Testis (tissue), 3 donors: ENCODE measurements around the gene CDC14A. TPM values are rescaled to one million over a fixed set of nuclear protein-coding genes. Genes with fewer than 3 reads are reported as not detected.

Source experiments
- DNase-seq: peaks from one replicate; pipeline ENCODE4 v3.0.0-alpha.2; 2019
- H3K27ac ChIP-seq, 2 donors: fragments of 200-600 bp; sonication (generic); one replicate each; pipeline ENCODE4 v1.5.1; 2019
- H3K27me3 ChIP-seq: fragments of 200-600 bp; sonication (generic); one replicate; pipeline ENCODE4 v1.5.1; 2019
- H3K36me3 ChIP-seq: fragments of 200-600 bp; sonication (generic); one replicate; pipeline ENCODE4 v1.5.1; 2017; ENCODE audit warnings: low read depth; ENCODE audit errors: missing control alignments
- H3K4me1 ChIP-seq: fragments of 200-600 bp; sonication (generic); one replicate; pipeline ENCODE4 v1.5.1; 2019
- H3K4me3 ChIP-seq, 2 donors: fragments of 200-600 bp; sonication (generic); one replicate each; pipeline ENCODE4 v1.5.1; 2017 to 2019
- H3K9me3 ChIP-seq: fragments of 200-600 bp; sonication (generic); one replicate; pipeline ENCODE4 v1.5.1; 2017
- CTCF ChIP-seq, 3 experiments: fragments of 450-650 bp in 2 of 3; fragments of 200-600 bp in 1 of 3; sonication (generic) in 1 of 3; IDR thresholded peaks; one replicate each; pipeline ENCODE4 v1.5.1; 2016 to 2019; ENCODE audit warnings: antibody characterized with exemption in 3 of 3, mild to moderate bottlenecking in 2 of 3, moderate library complexity in 1 of 3
- POLR2A ChIP-seq: fragments of 450-650 bp; IDR thresholded peaks from one replicate; pipeline ENCODE4 v1.6.1; 2017; ENCODE audit warnings: antibody characterized with exemption, mild to moderate bottlenecking, moderate library complexity
- WGBS, 2 donors: methylation state at CpG; one replicate each; pipeline ENCODE4 v1.1.5; 2018; 5-methylcytosine and 5-hydroxymethylcytosine counted together
- intact Hi-C: fragments of 100-400 bp; cut with DNase I; formaldehyde crosslinking; loops from one replicate; pipeline ENCODE4 v1.15.1; 2023; ENCODE audit warnings: low total_unique reads
- polyA plus RNA-seq: library from polyadenylated mRNA; stranded (reverse); fragments of 350-450 nt; fragmentation: Illumina TruSeq; extraction: RNeasy Lipid Tissue Mini Kit (QIAGEN cat#74804); gene quantifications from one replicate; pipeline ENCODE4 v1.2.3, GENCODE V29; 2014; ENCODE audit warnings: low read depth, low replicate concordance; ENCODE audit not compliant: insufficient read depth
- total RNA-seq, 2 donors: library from RNA; depleted of rRNA; stranded (reverse); fragments of >200 nt; gene quantifications; one replicate each; pipeline ENCODE4 v1.2.3, GENCODE V29; 2016

Gene CDC14A
- total and polyA plus RNA-seq, 3 donors from 2014 or later: 28.3 to 55.9 (median 40.6) TPM

DNA sequence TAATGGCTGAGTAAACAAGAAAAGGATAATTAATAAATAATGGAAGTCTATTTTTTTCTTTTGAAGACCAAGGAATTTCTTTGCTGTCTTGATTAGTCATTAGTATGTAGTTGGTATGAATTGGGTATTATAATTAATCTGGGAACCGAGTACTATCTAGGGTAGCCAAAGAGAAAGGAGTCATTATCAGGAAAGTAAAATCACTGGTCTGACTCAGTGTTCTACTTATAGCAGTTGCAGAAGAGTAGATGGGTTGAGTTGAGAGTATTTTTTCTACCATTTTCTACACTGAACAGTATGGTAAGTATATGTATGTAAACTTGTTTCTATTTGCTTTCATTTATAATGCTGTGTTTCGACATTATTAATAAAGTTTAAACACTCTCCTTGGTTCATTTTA is 26.6 kb downstream of the CDC14A start:
- Histone ChIP-seq H3K27ac (no peak overlapping the region), H3K27me3 (no peaks in the 10 kb centered on the region), H3K36me3 (no peaks in the 10 kb centered on the region), H3K4me3 (no peak overlapping the region), H3K4me1 (no peaks in the 10 kb centered on the region), H3K9me3 (no peaks in the 10 kb centered on the region)
- TF ChIP-seq CTCF (IDR thresholded peaks at IDR 0.05): no peak
- no peak for TF ChIP-seq POLR2A
- intact Hi-C loops: no loop called here
- 91% methylated on average over 2 of the region's 2 CpGs for WGBS, 2 donors
- DNase-seq: no peak

DNA sequence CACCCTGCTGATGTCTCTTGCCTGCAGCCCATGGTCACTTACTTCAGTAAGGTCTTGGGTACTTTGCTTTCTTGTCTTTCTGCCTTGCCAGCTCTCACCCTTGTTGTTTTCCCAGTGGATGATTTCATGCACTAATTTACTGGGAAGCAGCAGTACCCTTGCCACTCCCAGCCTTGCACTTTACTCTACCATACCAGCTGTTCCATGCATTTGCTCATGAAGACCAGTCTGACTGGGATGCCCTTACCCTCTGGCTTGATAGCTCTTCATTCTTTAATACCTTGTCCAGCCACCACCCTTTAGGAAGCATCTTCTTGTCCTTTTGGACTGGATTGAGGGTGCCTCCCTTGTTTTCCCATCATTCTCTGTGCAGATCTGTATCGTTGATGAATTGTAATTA is 28.3 kb downstream of the CDC14A start:
- DNase-seq: no peak
- no peaks in the 10 kb centered on the region for H3K27me3 ChIP-seq
- H3K4me3 ChIP-seq: no peak overlapping the region
- intact Hi-C loops: no loop called here
- no peaks in the 10 kb centered on the region for H3K4me1 ChIP-seq
- H3K27ac ChIP-seq: no peak overlapping the region
- H3K9me3 ChIP-seq: no peaks in the 10 kb centered on the region
- 91 to 94% methylated on average over 1 of the region's 1 CpG for WGBS, 2 donors
- no peak for TF ChIP-seq CTCF (IDR thresholded peaks at IDR 0.05)
- TF ChIP-seq POLR2A: no peak
- no peaks in the 10 kb centered on the region for H3K36me3 ChIP-seq

DNA sequence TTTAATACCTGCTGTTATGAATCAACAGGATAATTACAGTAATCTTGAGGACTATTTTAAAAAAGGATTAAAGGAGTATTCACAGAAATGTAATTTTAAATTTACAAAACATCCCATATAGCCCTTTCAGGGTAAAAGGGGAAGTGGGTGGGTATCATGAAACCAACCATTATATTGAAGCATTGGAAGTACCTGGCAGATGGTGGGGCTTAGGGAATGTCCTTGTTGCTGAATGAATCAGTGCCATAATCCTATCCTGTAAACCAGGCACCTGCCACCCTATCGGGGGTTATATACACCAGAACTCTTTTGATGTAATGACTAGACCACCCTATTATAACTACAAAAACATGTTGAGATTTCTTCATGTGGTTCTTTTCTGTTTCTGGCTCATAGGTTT is 30.4 kb downstream of the CDC14A start:
- Histone ChIP-seq H3K27me3 (no peaks in the 10 kb centered on the region), H3K4me1 (no peaks in the 10 kb centered on the region), H3K4me3 (no peak overlapping the region), H3K27ac (no peak overlapping the region), H3K36me3 (no peaks in the 10 kb centered on the region), H3K9me3 (no peaks in the 10 kb centered on the region)
- no peak for DNase-seq
- TF ChIP-seq POLR2A: no peak
- TF ChIP-seq CTCF (IDR thresholded peaks at IDR 0.05): no peak
- intact Hi-C loops: no loop called here
- WGBS, 2 donors: 79 to 80% methylated on average over 1 of the region's 1 CpG

GRCh38 chr1:100383743-100384405 is 31.6 kb downstream of the CDC14A start:
- intact Hi-C loops: no loop called here
- no peaks in the 10 kb centered on the region for H3K27me3 ChIP-seq
- H3K27ac ChIP-seq: no peak overlapping the region

More at GRCh38 chr1:100383743-100384405, 31.6 kb downstream of the CDC14A start:
- Histone ChIP-seq H3K4me3 (no peak overlapping the region), H3K9me3 (no peaks in the 10 kb centered on the region), H3K4me1 (no peaks in the 10 kb centered on the region), H3K36me3 (no peaks in the 10 kb centered on the region)
- DNase-seq: no peak
- TF ChIP-seq CTCF (IDR thresholded peaks at IDR 0.05) (no peak), POLR2A (no peak)
